Activated CD4-positive, alpha-beta memory T cell treated with anti-CD3 and anti-CD28 coated beads, Interleukin-2, amount 10 ng/mL, durations not matched to agents 7 days and 5 days (primary cell): ENCODE measurements around the gene RNU1-1. TPM values are rescaled to one million over a fixed set of nuclear protein-coding genes. Genes with fewer than 3 reads are reported as not detected.
A peak's percentile ranks its signal among the peaks of the same experiment; 100 is the strongest.
"Not testable (repeated sequence)": the region's sequence is repeated elsewhere in the genome, so short reads cannot be mapped to it uniquely, and the experiment has no call there.

Experiments used
- CTCF ChIA-PET: fragments of 350-600 bp; sonication (Branson Sonifier 250); formaldehyde crosslinking; loops from one replicate; lab custom pipeline; 2021; ENCODE audit warnings: antibody characterized with exemption, inconsistent platforms; lab: Charles Lee
- POLR2A ChIA-PET: fragments of 350-600 bp; sonication (Branson Sonifier 250); formaldehyde crosslinking; loops from one replicate; lab custom pipeline; 2021; ENCODE audit warnings: antibody characterized with exemption; lab: Charles Lee
- DNase-seq: peaks from one replicate; pipeline ENCODE4 v3.0.0-alpha.2; 2020
- H3K27ac Mint-ChIP-seq: one replicate; pipeline ENCODE4 v1.8.0; 2021; ENCODE audit warnings: mild to moderate bottlenecking, mixed read lengths
- H3K27me3 Mint-ChIP-seq: one replicate; pipeline ENCODE4 v1.8.0; 2021; ENCODE audit warnings: mixed read lengths
- H3K36me3 Mint-ChIP-seq: one replicate; pipeline ENCODE4 v1.8.0; 2021; ENCODE audit warnings: low read depth, mixed read lengths
- H3K4me1 Mint-ChIP-seq: one replicate; pipeline ENCODE4 v1.8.0; 2021; ENCODE audit warnings: mixed read lengths
- H3K4me3 Mint-ChIP-seq: one replicate; pipeline ENCODE4 v1.8.0; 2021; ENCODE audit warnings: mild to moderate bottlenecking, mixed read lengths
- H3K9me3 Mint-ChIP-seq: one replicate; pipeline ENCODE4 v1.8.0; 2021; ENCODE audit warnings: mixed read lengths
- total RNA-seq, 2 experiments: library from RNA; stranded (reverse); gene quantifications; one replicate each; pipeline ENCODE4 v1.2.3, GENCODE V29; 2021

RNU1-1 gene
- total RNA-seq: 1,000 to 10,000 TPM; 1,570 to 1,691 TPM

- H3K36me3 Mint-ChIP-seq, H3K4me3 Mint-ChIP-seq, CTCF ChIA-PET, H3K9me3 Mint-ChIP-seq, H3K4me1 Mint-ChIP-seq, H3K27ac Mint-ChIP-seq: not testable (repeated sequence)
- POLR2A ChIA-PET: interaction anchor here (0.7 to 3.3 kb wide), 17 partner anchors 14 to 436 kb away, joined by 3 to 47 read pairs (median 7); partner anchors contain the start of genes NBPF1, NECAP2, RNU1-2 and SZRD1
- peaks cover 25% of the 10 kb centered on the region for H3K27me3 Mint-ChIP-seq
- DNase-seq: peak; percentile 78
Observed at GRCh38 chr1:16514107-16515055, at the start of gene RNU1-1. TSS of gene RNU1-1 (minus strand) at chr1:16514285.

GRCh38 chr1:16561035-16561434 is 47.0 kb upstream of the RNU1-1 start:
- H3K27me3 Mint-ChIP-seq, H3K9me3 Mint-ChIP-seq, H3K4me1 Mint-ChIP-seq, POLR2A ChIA-PET, H3K36me3 Mint-ChIP-seq, H3K27ac Mint-ChIP-seq, H3K4me3 Mint-ChIP-seq, DNase-seq: not testable (repeated sequence)
- CTCF ChIA-PET: interaction anchor here (0.6 kb wide), 1 partner anchor 655 kb away, joined by 3 read pairs; no protein-coding TSS in a partner anchor

GRCh38 chr1:16560498-16560897 is 46.4 kb upstream of the RNU1-1 start:
- CTCF ChIA-PET: interaction anchor here (1.2 kb wide), 1 partner anchor 60 kb away, joined by 3 read pairs; no protein-coding TSS in a partner anchor
- not testable (repeated sequence) for H3K36me3 Mint-ChIP-seq

GRCh38 chr1:16559688-16560087 is 45.6 kb upstream of the RNU1-1 start:
- H3K9me3 Mint-ChIP-seq, POLR2A ChIA-PET, DNase-seq, H3K36me3 Mint-ChIP-seq, H3K27ac Mint-ChIP-seq, H3K4me1 Mint-ChIP-seq, H3K4me3 Mint-ChIP-seq, H3K27me3 Mint-ChIP-seq: not testable (repeated sequence)
- CTCF ChIA-PET: interaction anchor here (1.2 kb wide), 1 partner anchor 61 kb away, joined by 3 read pairs; no protein-coding TSS in a partner anchor

More at GRCh38 chr1:16560498-16560897, 46.4 kb upstream of the RNU1-1 start:
- H3K4me3 Mint-ChIP-seq, DNase-seq, H3K27me3 Mint-ChIP-seq, H3K4me1 Mint-ChIP-seq, POLR2A ChIA-PET, H3K27ac Mint-ChIP-seq, H3K9me3 Mint-ChIP-seq: not testable (repeated sequence)

- H3K27ac Mint-ChIP-seq, H3K9me3 Mint-ChIP-seq, H3K36me3 Mint-ChIP-seq, H3K4me1 Mint-ChIP-seq, H3K4me3 Mint-ChIP-seq, DNase-seq, H3K27me3 Mint-ChIP-seq, POLR2A ChIA-PET, CTCF ChIA-PET: not testable (repeated sequence)
Observed at GRCh38 chr1:16557034-16557433, 42.9 kb upstream of the RNU1-1 start.

GRCh38 chr1:16553244-16553643 is 39.2 kb upstream of the RNU1-1 start:
- CTCF ChIA-PET, H3K4me3 Mint-ChIP-seq, DNase-seq, H3K9me3 Mint-ChIP-seq, H3K27me3 Mint-ChIP-seq, H3K27ac Mint-ChIP-seq, POLR2A ChIA-PET, H3K36me3 Mint-ChIP-seq, H3K4me1 Mint-ChIP-seq: not testable (repeated sequence)

GRCh38 chr1:16550212-16550918 is 36.3 kb upstream of the RNU1-1 start:
- H3K27ac Mint-ChIP-seq, POLR2A ChIA-PET, DNase-seq, H3K4me1 Mint-ChIP-seq, H3K4me3 Mint-ChIP-seq, CTCF ChIA-PET, H3K9me3 Mint-ChIP-seq, H3K27me3 Mint-ChIP-seq, H3K36me3 Mint-ChIP-seq: not testable (repeated sequence)

GRCh38 chr1:16549545-16549944 is 35.5 kb upstream of the RNU1-1 start:
- H3K27ac Mint-ChIP-seq, DNase-seq, H3K4me3 Mint-ChIP-seq, H3K36me3 Mint-ChIP-seq, H3K4me1 Mint-ChIP-seq, H3K9me3 Mint-ChIP-seq, POLR2A ChIA-PET, CTCF ChIA-PET: not testable (repeated sequence)
- H3K27me3 Mint-ChIP-seq: peaks cover 12% of the 10 kb centered on the region

- DNase-seq, POLR2A ChIA-PET: not testable (repeated sequence)
- H3K27me3 Mint-ChIP-seq: peaks cover 18% of the 10 kb centered on the region
Observed at GRCh38 chr1:16547502-16548241, 33.6 kb upstream of the RNU1-1 start.

GRCh38 chr1:16545682-16546095 is 31.6 kb upstream of the RNU1-1 start:
- DNase-seq, H3K4me3 Mint-ChIP-seq, H3K27ac Mint-ChIP-seq: not testable (repeated sequence)

More at GRCh38 chr1:16547502-16548241, 33.6 kb upstream of the RNU1-1 start:
- H3K9me3 Mint-ChIP-seq, H3K4me1 Mint-ChIP-seq, H3K36me3 Mint-ChIP-seq, CTCF ChIA-PET, H3K4me3 Mint-ChIP-seq, H3K27ac Mint-ChIP-seq: not testable (repeated sequence)

GRCh38 chr1:16540421-16540893 is 26.4 kb upstream of the RNU1-1 start:
- DNase-seq, H3K9me3 Mint-ChIP-seq, H3K27ac Mint-ChIP-seq, CTCF ChIA-PET, H3K4me3 Mint-ChIP-seq, H3K4me1 Mint-ChIP-seq, POLR2A ChIA-PET, H3K36me3 Mint-ChIP-seq: not testable (repeated sequence)
- H3K27me3 Mint-ChIP-seq: peaks cover 25% of the 10 kb centered on the region

More at GRCh38 chr1:16545682-16546095, 31.6 kb upstream of the RNU1-1 start:
- POLR2A ChIA-PET, H3K9me3 Mint-ChIP-seq, CTCF ChIA-PET, H3K4me1 Mint-ChIP-seq, H3K36me3 Mint-ChIP-seq: not testable (repeated sequence)
- H3K27me3 Mint-ChIP-seq: peaks cover 21% of the 10 kb centered on the region

- H3K36me3 Mint-ChIP-seq, POLR2A ChIA-PET, H3K27ac Mint-ChIP-seq, DNase-seq, CTCF ChIA-PET, H3K9me3 Mint-ChIP-seq, H3K4me1 Mint-ChIP-seq, H3K4me3 Mint-ChIP-seq: not testable (repeated sequence)
- peaks cover 32% of the 10 kb centered on the region for H3K27me3 Mint-ChIP-seq
Observed at GRCh38 chr1:16537528-16537927, 23.4 kb upstream of the RNU1-1 start.
